ENCODE results near the gene GREB1L. TPM values are rescaled to one million over a fixed set of nuclear protein-coding genes. Genes with fewer than 3 reads are reported as not detected.
"Not testable (repeated sequence)": the region's sequence is repeated elsewhere in the genome, so short reads cannot be mapped to it uniquely, and the experiment has no call there.

GREB1L gene
- total RNA-seq (2014; rRNA removed; shearing (Covaris generic)): 3.0 and 4.1 TPM in 2 replicates
- 3.3 and 4.1 TPM in 2 replicates for polyA plus RNA-seq (2015; cell fraction: cytosol; rRNA removed)
- polyA plus RNA-seq (2015; cell fraction: nucleus; rRNA removed): 5.9 and 6.4 TPM in 2 replicates

DNA sequence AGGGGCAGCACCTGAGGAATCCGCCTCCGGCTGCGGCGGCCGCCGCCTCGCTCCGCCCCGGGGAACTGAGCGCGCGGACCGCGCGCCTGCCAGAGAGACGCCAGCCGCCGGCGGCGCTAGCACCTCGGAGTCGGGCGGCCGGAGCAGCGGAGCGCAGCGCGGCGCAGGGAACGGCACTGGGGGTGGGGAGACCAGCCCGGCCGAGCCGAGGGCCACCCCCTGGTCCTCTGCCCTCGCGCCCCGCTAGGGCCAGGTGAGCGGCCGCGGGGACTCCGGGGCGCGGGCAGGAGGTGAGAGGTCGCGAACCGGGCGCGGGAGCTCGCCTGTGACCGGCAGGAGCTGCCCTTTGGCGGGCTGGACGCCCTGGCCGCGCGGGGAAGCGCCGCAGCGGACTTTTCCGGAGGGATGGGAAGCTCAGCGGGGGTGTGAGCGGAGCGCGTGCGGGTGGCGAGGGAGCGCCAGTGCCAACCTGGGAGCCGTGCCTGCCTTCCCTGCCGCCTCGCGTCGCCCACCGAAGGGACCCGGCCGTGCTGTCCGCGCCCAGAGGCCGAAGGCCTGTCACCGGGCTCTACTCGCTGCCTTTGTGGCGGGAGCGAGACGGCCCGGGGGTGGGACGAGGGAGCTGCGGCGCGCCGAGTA, at the start of gene GREB1L:
TSS of gene GREB1L (plus strand) at position 92 of the 639 bp plus-strand sequence. CDS start 141,287 bp downstream, outside the sequence.
- peak; percentile 67 for DNase-seq (ENCODE audit: low read depth)

- no peak for DNase-seq (ENCODE audit: low read depth)
These were observed 49.8 kb upstream of the GREB1L start for GRCh38 chr18:21192308-21192624.

DNA sequence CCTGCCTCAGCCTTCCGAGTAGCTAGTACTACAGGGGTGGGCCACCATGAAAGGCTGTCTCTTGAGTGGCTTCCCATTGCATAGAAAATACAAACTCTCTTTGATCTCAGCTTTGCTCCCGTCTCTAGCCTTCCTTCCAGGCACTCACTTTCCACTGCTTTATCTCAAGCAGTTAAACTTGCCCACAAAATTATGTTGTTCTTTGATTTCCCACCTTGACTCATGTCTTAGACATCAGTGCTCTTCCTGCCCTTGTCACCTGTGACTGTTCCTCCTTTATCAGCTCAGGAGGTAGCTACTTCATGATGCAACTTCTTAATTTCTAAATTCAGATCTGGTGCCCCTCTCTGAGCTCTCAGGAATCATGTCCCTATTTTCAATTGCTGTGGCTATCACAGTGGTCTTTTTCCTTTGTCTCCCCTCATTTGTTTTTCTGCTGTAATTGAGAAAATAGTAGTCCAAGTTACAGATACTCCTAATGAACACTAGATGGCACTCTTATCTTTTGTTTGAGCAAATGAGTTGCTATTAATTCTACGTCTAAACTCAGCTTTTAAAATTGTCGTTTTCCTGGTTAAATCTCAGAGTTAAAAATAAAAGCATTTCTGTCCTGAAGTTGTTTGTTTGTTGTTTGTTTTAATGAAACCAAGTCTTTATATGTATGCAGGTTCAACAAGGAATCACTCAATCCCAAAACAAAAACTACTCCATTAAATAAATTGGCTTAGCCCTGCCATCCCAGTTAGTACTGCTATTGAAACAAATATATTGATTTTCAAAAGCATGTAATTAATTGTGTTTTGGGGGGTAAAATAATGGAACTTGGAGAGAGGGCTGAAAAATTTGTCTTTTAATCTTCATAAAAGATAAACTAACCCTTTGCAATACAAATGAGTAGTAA, 46.9 kb upstream of the GREB1L start:
- DNase-seq (ENCODE audit: low read depth): peak; percentile 61

GRCh38 chr18:21196426-21196825, 45.6 kb upstream of the GREB1L start:
- no peak for DNase-seq (ENCODE audit: low read depth)

DNA sequence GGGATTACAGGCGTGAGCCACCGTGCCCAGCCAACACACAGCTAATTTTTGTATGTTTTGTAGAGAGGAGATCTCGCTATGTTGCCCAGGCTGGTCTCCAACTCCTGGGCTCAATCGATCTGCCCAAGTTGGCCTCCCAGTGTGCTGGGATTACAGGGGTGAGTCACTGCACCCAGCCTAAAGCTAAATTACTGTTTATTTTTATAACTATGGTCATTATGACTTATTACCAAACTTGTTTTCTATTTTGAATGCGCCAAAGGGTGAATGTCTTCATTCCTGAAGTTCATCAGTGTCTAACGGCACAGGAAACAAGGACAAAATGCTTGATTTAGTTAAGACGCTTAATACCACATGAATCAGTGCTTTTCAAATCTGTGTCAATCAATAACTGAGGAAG, 38.9 kb upstream of the GREB1L start:
- DNase-seq (ENCODE audit: low read depth): no peak

- DNase-seq (ENCODE audit: low read depth): no peak
These were observed 38.3 kb upstream of the GREB1L start for GRCh38 chr18:21203542-21204241.

DNA sequence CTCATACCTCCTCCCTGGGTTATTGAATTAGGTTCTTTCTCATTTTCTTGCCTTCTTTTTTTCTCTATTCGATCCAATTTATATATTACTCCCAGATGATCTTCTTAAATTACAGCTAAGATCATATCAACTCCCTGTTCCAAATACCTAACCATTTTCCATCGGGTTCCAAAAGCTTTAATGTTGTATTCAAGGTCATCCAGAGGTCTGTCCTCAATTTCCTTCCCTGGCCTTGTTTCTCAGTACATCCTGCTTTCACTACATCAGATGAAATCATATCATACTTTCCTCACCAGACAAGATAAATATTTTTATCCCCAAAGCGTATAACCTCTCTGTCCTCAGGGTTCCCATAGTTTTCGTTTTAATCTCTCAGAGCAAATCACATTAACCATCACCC, 36.3 kb upstream of the GREB1L start:
- DNase-seq (ENCODE audit: low read depth): no peak

DNA sequence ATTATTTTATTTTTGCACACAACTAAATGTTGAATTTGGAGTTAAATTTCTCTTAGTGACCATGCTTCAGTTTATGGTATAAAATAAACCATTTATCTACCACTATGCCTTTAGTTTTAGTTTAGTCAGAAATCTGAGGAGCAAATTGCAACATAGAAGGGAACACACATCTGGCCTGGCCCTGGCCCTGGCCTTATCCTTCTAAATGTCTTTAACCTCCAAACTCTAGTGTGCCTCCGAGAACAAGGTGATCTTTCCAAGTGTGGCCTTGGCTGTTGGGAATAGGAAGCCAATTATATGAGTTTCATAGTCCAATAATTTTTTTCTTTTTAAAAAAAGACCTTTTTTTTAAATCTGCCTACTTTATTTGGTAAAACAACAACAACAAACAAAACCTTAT, 31.8 kb upstream of the GREB1L start:
- no peak for DNase-seq (ENCODE audit: low read depth)

DNA sequence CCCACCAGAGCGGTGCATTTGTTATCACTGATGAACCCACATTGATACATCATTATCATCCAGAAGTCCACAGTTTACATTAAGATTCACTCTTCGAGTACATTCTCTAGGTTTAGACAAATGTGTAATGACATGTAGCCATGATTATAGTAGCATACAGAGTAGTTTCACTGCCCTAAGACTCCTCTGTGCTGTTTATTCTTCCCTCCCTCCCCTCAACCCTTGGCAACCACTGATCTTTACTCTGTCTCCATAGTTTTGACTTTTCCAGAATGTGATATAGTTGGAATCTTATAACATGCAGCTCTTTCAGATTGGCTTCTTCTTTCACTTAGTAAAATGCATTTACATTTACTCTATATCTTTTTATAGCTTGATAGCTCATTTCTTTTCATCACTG, 31.2 kb upstream of the GREB1L start:
- no peak for DNase-seq (ENCODE audit: low read depth)

GRCh38 chr18:21214409-21214808, 27.6 kb upstream of the GREB1L start:
- DNase-seq (ENCODE audit: low read depth): not testable (repeated sequence)

DNA sequence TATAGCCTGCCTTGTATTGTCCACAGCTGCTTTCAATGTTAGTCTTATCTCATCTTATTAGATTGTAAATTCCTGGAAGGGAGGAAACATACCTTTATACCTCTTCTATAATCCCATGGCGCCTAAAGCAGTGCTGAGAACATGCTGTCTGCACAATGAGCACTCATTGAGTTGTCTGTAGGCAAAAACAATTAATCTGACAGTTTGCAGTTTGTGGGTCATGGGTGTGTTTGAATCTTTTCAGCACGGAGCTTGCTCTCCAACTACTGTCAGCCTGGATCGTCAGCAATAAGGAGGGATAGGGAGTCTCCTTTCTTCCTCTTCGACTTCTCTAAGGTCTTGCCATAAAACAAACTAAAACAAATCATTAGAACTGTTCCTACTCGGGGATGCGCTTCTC, 26.5 kb upstream of the GREB1L start:
- DNase-seq (ENCODE audit: low read depth): no peak

DNA sequence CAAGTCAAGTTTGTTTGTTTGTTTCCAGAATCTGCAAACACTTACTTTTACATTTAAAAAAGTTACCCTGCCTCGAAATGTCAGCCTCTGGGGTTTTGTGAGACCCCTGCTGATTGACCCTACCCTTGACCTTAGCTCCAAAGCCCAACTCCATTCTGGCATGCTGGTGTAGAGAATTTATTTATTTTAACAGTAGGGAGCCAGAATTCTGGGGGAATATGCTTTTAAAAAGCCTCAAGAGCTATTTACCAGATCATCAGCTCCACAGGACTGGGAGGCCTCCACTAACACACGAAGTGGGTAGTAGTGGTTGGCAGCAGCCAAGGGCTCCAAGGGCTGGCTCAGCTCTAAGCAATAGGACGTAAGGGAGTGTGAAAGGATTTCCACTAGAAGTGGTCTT, 23.2 kb upstream of the GREB1L start:
- no peak for DNase-seq (ENCODE audit: low read depth)

DNA sequence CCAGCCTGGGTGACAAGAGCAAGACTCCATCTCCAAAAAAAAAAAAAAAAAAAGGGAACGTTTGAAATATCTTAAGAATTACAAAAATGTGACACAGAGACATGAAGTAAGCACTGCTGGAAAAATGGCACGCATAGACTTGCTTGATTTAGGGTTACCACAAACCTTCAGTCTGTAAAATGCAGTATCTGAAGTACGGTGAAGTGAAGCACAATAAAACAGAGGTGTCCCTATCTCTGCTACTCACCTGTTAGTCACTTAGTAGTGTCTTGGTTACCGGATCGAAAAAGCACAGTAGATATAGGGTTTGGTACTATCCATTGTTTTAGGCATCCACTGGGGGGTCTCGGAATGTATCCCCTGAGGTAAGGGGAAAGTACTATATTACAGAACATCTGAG, 11.6 kb upstream of the GREB1L start:
- no peak for DNase-seq (ENCODE audit: low read depth)

DNA sequence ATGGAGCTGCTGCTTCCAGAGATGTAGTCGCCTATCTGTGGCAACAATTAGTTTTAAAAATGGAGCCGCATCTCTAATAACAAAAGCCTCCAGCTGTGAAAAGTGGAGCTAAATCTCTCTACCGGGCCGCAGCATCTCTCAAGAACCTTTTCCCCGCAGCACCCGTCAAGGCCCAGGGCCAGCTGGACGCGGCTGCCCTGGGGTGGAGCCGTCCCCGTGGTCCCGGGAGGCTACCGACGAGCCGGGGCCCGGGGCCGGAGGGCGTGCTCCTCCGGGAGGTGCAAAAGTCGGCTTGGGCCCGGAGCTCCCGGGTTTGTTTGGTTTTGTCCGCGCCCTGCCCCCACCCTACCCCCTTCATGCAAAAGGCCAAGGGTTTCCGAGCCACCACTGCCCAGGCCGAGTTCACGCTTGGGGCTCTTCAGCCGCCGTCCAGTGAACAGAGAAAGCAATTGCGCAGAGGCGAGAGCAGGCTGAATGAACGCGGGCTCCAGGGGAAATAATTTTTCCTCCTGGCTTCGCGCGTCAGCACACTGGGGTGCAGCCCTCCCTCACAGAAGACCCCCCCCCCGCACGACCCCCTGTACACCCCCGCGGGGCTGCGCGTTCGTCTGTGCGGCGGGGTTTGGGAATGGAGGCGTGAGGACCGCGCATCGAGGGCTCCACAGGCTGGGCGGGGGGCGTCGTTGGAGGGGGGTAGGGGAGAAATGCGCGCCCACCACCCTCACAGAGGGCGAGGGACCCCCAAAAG, 557 bp upstream of the GREB1L start:
- no peak for DNase-seq (ENCODE audit: low read depth)

- peak; percentile 20 for DNase-seq (ENCODE audit: low read depth)
These were observed 859 bp downstream of the GREB1L start for GRCh38 chr18:21242780-21243401.

DNA sequence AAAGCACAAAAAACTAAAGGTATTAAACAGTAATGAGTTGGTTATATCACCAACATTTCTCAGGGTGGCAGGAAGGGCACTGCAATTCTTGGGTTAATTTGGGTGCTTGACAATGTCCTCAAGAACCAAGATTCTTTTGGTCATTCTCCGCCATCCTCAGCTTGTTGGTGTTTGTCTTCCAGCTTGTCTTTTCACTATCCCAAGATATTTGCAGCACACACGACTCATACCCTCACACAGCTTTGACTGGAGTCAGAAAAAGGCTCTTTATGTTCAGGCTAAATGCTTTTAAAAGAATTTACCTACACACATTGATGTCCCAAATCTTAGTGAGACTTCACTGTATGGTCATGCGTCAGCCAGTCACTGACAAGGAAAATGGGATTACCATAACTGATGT, 12.5 kb downstream of the GREB1L start:
- DNase-seq (ENCODE audit: low read depth): no peak

GRCh38 chr18:21255211-21255610, 13.2 kb downstream of the GREB1L start:
- no peak for DNase-seq (ENCODE audit: low read depth)

- DNase-seq (ENCODE audit: low read depth): no peak
These were observed 15.4 kb downstream of the GREB1L start for GRCh38 chr18:21257386-21257785.

DNA sequence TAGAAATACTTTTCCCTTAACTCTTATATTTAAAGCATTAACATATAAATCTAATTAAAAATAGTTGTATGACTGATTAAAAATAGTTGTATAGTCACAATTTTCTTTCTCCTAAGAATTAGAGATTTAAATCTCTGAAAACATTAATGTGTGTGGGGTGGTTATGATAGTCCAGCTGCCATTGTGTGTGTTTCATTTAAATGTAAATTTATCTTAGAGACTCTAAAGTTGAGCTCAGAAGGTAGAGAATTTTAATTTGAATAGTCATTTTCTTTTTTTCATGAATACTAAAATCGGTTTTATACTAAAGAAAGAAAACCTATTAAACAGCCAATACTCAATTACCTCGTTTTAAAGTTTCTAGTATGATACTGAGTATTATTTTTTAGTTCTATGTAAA, 18.6 kb downstream of the GREB1L start:
- DNase-seq (ENCODE audit: low read depth): no peak

- DNase-seq (ENCODE audit: low read depth): no peak
These were observed 19.3 kb downstream of the GREB1L start for GRCh38 chr18:21261352-21261751.

DNA sequence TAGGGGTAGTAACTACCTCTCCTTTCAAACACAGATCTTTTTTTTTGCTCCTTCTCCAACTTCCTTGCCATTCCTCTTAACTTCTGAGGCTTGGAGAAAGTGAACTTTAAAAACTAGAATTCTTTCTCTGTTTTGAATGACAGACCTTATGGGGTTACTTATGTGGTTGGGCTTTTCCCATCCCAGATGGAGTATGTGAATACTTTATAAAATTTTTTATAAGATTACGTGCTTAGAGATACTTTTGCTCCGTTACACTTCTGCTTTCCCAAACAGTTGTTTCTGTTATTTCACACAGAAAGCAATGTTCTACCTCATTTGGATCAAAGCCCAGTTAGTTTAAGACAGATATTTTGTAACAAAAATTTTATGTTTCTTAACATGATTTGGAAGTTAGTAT, 20.2 kb downstream of the GREB1L start:
- DNase-seq (ENCODE audit: low read depth): no peak

All from HT1080 (cell line).